Astrocyte (in vitro differentiated cells and primary cell): ENCODE data around the gene PDGFD. TPM values are rescaled to one million over a fixed set of nuclear protein-coding genes. Genes with fewer than 3 reads are reported as not detected.
A peak's percentile ranks its signal among the peaks of the same experiment; 100 is the strongest.

Experiments used
- DNase-seq: peaks from one replicate; pipeline ENCODE4 v3.0.0-alpha.2; 2010; ENCODE audit warnings: low read depth
- FAIRE-seq: peaks from 2 replicates; lab custom pipeline; 2011; peaks lifted over from hg19 to GRCh38; lab: Jason Lieb, UNC
- H2AFZ ChIP-seq: 2 replicates; pipeline ENCODE4 v1.6.0; 2012; ENCODE audit warnings: low read depth, low read length, inconsistent platforms
- H3K27ac ChIP-seq: 2 replicates; pipeline ENCODE4 v1.5.1; 2011; ENCODE audit warnings: low read depth, low read length, inconsistent platforms
- H3K27me3 ChIP-seq: 2 replicates; pipeline ENCODE4 v1.6.0; 2011; ENCODE audit warnings: low read length, inconsistent platforms; ENCODE audit not compliant: insufficient read depth
- H3K36me3 ChIP-seq: 2 replicates; pipeline ENCODE4 v1.5.1; 2011; ENCODE audit warnings: low read length, inconsistent platforms; ENCODE audit not compliant: insufficient read depth
- H3K4me1 ChIP-seq: 2 replicates; pipeline ENCODE4 v1.5.1; 2011; ENCODE audit warnings: low read length, inconsistent platforms; ENCODE audit not compliant: insufficient read depth
- H3K4me2 ChIP-seq: 2 replicates; pipeline ENCODE4 v1.6.0; 2012; ENCODE audit warnings: low read length, inconsistent platforms
- H3K4me3 ChIP-seq: 2 replicates; pipeline ENCODE4 v1.5.1; 2011; ENCODE audit warnings: low read depth, mild to moderate bottlenecking, low read length, inconsistent platforms; ENCODE audit not compliant: insufficient read depth
- H3K79me2 ChIP-seq: 2 replicates; pipeline ENCODE4 v1.6.0; 2012; ENCODE audit warnings: mild to moderate bottlenecking, low read length, inconsistent platforms; ENCODE audit not compliant: insufficient read depth
- H3K9ac ChIP-seq: 2 replicates; pipeline ENCODE4 v1.6.0; 2012; ENCODE audit warnings: mild to moderate bottlenecking, low read length, inconsistent platforms
- H3K9me3 ChIP-seq: 2 replicates; pipeline ENCODE4 v1.5.1; 2012; ENCODE audit warnings: low read depth, mild to moderate bottlenecking, low read length, inconsistent platforms; ENCODE audit not compliant: insufficient read depth
- H4K20me1 ChIP-seq: 2 replicates; pipeline ENCODE4 v1.6.0; 2012; ENCODE audit warnings: low read length, inconsistent platforms; ENCODE audit not compliant: insufficient read depth
- H3K27ac Mint-ChIP-seq: one replicate; pipeline ENCODE4 v1.8.0; 2021; ENCODE audit warnings: mild to moderate bottlenecking, mixed read lengths; ENCODE audit not compliant: unreplicated experiment
- H3K27me3 Mint-ChIP-seq: one replicate; pipeline ENCODE4 v1.8.0; 2021; ENCODE audit warnings: low read depth, mixed read lengths; ENCODE audit not compliant: unreplicated experiment
- H3K36me3 Mint-ChIP-seq: one replicate; pipeline ENCODE4 v1.8.0; 2021; ENCODE audit warnings: low read depth, mixed read lengths; ENCODE audit not compliant: unreplicated experiment
- H3K4me1 Mint-ChIP-seq: one replicate; pipeline ENCODE4 v1.8.0; 2021; ENCODE audit warnings: low read depth, mixed read lengths; ENCODE audit not compliant: unreplicated experiment
- H3K4me3 Mint-ChIP-seq: one replicate; pipeline ENCODE4 v1.8.0; 2021; ENCODE audit warnings: mild to moderate bottlenecking, moderate library complexity, mixed read lengths; ENCODE audit not compliant: unreplicated experiment
- H3K9me3 Mint-ChIP-seq: one replicate; pipeline ENCODE4 v1.8.0; 2021; ENCODE audit warnings: mild to moderate bottlenecking, mixed read lengths; ENCODE audit not compliant: unreplicated experiment
- CTCF ChIP-seq: IDR thresholded peaks from 2 replicates; pipeline ENCODE4 v1.5.1; 2011; ENCODE audit warnings: low read depth, mild to moderate bottlenecking, inconsistent platforms, low read length, moderate library complexity; ENCODE audit not compliant: insufficient read depth
- EZH2 ChIP-seq: IDR thresholded peaks from 2 replicates; pipeline ENCODE4 v1.6.1; 2012; ENCODE audit warnings: mild to moderate bottlenecking, low read length, inconsistent platforms; ENCODE audit not compliant: insufficient read depth
- total RNA-seq: library from RNA; stranded (reverse); gene quantifications from 2 replicates; pipeline ENCODE4 v1.2.1, GENCODE V29; 2021

The PDGFD gene
- total RNA-seq, 1 donor from 2014 or later, result 2.6 TPM

GRCh38 chr11:104095791-104096190 lies 68.2 kb downstream of the PDGFD start:
- H3K4me1 Mint-ChIP-seq, result peaks cover 16% of the 10 kb centered on the region
- no peaks in the 10 kb centered on the region for H3K27me3 ChIP-seq
- no peaks in the 10 kb centered on the region for H3K27me3 Mint-ChIP-seq
- no peak overlapping the region for H3K4me2 ChIP-seq
- no peaks in the 10 kb centered on the region for H3K36me3 Mint-ChIP-seq
- H4K20me1 ChIP-seq, result no peaks in the 10 kb centered on the region
- DNase-seq (no peak), FAIRE-seq (no peak)
- H2AFZ ChIP-seq, result no peak overlapping the region
- no peaks in the 10 kb centered on the region for H3K4me1 ChIP-seq
- H3K4me3 Mint-ChIP-seq, result no peak overlapping the region
- H3K79me2 ChIP-seq, result no peaks in the 10 kb centered on the region
- TF ChIP-seq EZH2 (no peak), CTCF (no peak)
- no peak overlapping the region for H3K27ac ChIP-seq
- no peaks in the 10 kb centered on the region for H3K36me3 ChIP-seq
- H3K9me3 Mint-ChIP-seq, result peaks cover 2% of the 10 kb centered on the region
- no peaks in the 10 kb centered on the region for H3K9me3 ChIP-seq
- H3K27ac Mint-ChIP-seq, result no peak overlapping the region
- no peak overlapping the region for H3K4me3 ChIP-seq
- no peak overlapping the region for H3K9ac ChIP-seq

GRCh38 chr11:104094576-104094975 lies 69.4 kb downstream of the PDGFD start:
- Mint-ChIP-seq H3K9me3 (no peaks in the 10 kb centered on the region), H3K4me3 (no peak overlapping the region), H3K4me1 (peaks cover 16% of the 10 kb centered on the region), H3K27ac (peak overlapping the region; percentile 22), H3K27me3 (no peaks in the 10 kb centered on the region), H3K36me3 (no peaks in the 10 kb centered on the region)
- Histone ChIP-seq H3K9me3 (no peaks in the 10 kb centered on the region), H3K79me2 (no peaks in the 10 kb centered on the region), H3K9ac (no peak overlapping the region), H3K4me2 (no peak overlapping the region), H3K27ac (no peak overlapping the region), H3K27me3 (no peaks in the 10 kb centered on the region), H4K20me1 (no peaks in the 10 kb centered on the region), H3K4me3 (no peak overlapping the region), H3K4me1 (no peaks in the 10 kb centered on the region), H2AFZ (no peak overlapping the region), H3K36me3 (no peaks in the 10 kb centered on the region)
- DNase-seq, result peak; percentile 60
- FAIRE-seq, result no peak
- no peak for TF ChIP-seq EZH2
- TF ChIP-seq CTCF, result no peak

- H3K9me3 ChIP-seq, result no peaks in the 10 kb centered on the region
- Mint-ChIP-seq H3K4me1 (peaks cover 16% of the 10 kb centered on the region), H3K36me3 (no peaks in the 10 kb centered on the region), H3K4me3 (no peak overlapping the region), H3K9me3 (no peaks in the 10 kb centered on the region), H3K27ac (peak overlapping the region; percentile 4), H3K27me3 (no peaks in the 10 kb centered on the region)
- FAIRE-seq, result no peak
- H3K4me3 ChIP-seq, result no peak overlapping the region
- H4K20me1 ChIP-seq, result no peaks in the 10 kb centered on the region
- no peak overlapping the region for H3K9ac ChIP-seq
- H3K27me3 ChIP-seq, result no peaks in the 10 kb centered on the region
- DNase-seq, result no peak
- H3K36me3 ChIP-seq, result no peaks in the 10 kb centered on the region
- H3K4me1 ChIP-seq, result no peaks in the 10 kb centered on the region
- H2AFZ ChIP-seq, result no peak overlapping the region
- no peak for TF ChIP-seq CTCF
- TF ChIP-seq EZH2, result no peak
- no peaks in the 10 kb centered on the region for H3K79me2 ChIP-seq
- H3K4me2 ChIP-seq, result no peak overlapping the region
- no peak overlapping the region for H3K27ac ChIP-seq
These were observed 70.3 kb downstream of the PDGFD start for GRCh38 chr11:104093426-104094280.
